ENCODE data around the gene CDYL.

The CDYL gene

GRCh38 chr6:4776131-4776492 lies at the start of gene CDYL:
Gene CDYL (plus strand): TSS chr6:4776404. CDS start chr6:4776784, 380 bp downstream.
- peak; percentile 69 to 81 for DNase-seq

GRCh38 chr6:4726645-4727044 lies 49.6 kb upstream of the CDYL start:
- DNase-seq = no peak

- no peak for DNase-seq
Measured at GRCh38 chr6:4727217-4727616, 49.0 kb upstream of the CDYL start.

GRCh38 chr6:4727671-4728435 lies 48.4 kb upstream of the CDYL start:
- no peak for DNase-seq

GRCh38 chr6:4728436-4728769 lies 47.8 kb upstream of the CDYL start:
- DNase-seq = no peak

- DNase-seq = no peak
Measured at GRCh38 chr6:4728926-4729325, 47.3 kb upstream of the CDYL start.

- DNase-seq = no peak
Measured at GRCh38 chr6:4731996-4732395, 44.2 kb upstream of the CDYL start.

GRCh38 chr6:4732691-4733315 lies 43.4 kb upstream of the CDYL start:
- peak; percentile 62 to 76 for DNase-seq

GRCh38 chr6:4736371-4736873 lies 39.8 kb upstream of the CDYL start:
- no peak for DNase-seq

GRCh38 chr6:4740032-4740431 lies 36.2 kb upstream of the CDYL start:
- DNase-seq = no peak

GRCh38 chr6:4743062-4743461 lies 33.1 kb upstream of the CDYL start:
- DNase-seq = no peak

GRCh38 chr6:4743926-4744325 lies 32.3 kb upstream of the CDYL start:
- no peak for DNase-seq

GRCh38 chr6:4747588-4747987 lies 28.6 kb upstream of the CDYL start:
- DNase-seq = no peak

- no peak for DNase-seq
Measured at GRCh38 chr6:4751823-4752464, 24.3 kb upstream of the CDYL start.

- DNase-seq = no peak
Measured at GRCh38 chr6:4756247-4756646, 20.0 kb upstream of the CDYL start.

GRCh38 chr6:4759997-4760396 lies 16.2 kb upstream of the CDYL start:
- DNase-seq = no peak

GRCh38 chr6:4760773-4761172 lies 15.4 kb upstream of the CDYL start:
- DNase-seq = no peak

GRCh38 chr6:4762294-4762693 lies 13.9 kb upstream of the CDYL start:
- no peak for DNase-seq

GRCh38 chr6:4763921-4764320 lies 12.3 kb upstream of the CDYL start:
- no peak for DNase-seq

- no peak for DNase-seq
Measured at GRCh38 chr6:4768815-4769214, 7.4 kb upstream of the CDYL start.

- DNase-seq = no peak
Measured at GRCh38 chr6:4772750-4773149, 3.5 kb upstream of the CDYL start.

GRCh38 chr6:4773181-4773580 lies 3.0 kb upstream of the CDYL start:
- DNase-seq = no peak

- no peak for DNase-seq
Measured at GRCh38 chr6:4774296-4774695, 1.9 kb upstream of the CDYL start.

Measured in SW 1271 (cell line).